ENCODE measurements around the gene TMEM63A.

DNA sequence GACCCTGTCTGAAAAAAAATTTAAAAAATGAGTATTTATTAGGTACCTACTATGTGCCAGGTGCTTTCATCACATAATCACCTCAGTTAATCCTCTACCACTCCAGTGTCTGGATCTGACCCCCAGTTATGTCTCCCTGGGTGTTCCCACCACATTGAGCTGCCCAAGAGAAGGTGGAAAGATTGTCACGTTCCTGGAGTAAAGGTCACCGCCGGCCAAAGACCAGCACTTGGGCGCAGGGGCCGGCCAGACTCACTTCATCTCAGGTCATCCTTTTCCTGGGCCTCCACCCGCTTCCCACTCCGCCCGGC is 41.2 kb upstream of the TMEM63A start:
- TF ChIP-seq, protein P1, sequence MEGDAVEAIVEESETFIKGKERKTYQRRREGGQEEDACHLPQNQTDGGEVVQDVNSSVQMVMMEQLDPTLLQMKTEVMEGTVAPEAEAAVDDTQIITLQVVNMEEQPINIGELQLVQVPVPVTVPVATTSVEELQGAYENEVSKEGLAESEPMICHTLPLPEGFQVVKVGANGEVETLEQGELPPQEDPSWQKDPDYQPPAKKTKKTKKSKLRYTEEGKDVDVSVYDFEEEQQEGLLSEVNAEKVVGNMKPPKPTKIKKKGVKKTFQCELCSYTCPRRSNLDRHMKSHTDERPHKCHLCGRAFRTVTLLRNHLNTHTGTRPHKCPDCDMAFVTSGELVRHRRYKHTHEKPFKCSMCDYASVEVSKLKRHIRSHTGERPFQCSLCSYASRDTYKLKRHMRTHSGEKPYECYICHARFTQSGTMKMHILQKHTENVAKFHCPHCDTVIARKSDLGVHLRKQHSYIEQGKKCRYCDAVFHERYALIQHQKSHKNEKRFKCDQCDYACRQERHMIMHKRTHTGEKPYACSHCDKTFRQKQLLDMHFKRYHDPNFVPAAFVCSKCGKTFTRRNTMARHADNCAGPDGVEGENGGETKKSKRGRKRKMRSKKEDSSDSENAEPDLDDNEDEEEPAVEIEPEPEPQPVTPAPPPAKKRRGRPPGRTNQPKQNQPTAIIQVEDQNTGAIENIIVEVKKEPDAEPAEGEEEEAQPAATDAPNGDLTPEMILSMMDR (IDR thresholded peaks at IDR 0.05), result no peak
- no peak for TF ChIP-seq POLR2AphosphoS5 (IDR thresholded peaks at IDR 0.05; ENCODE audit: low read depth, low read length)
- TF ChIP-seq, protein P2, sequence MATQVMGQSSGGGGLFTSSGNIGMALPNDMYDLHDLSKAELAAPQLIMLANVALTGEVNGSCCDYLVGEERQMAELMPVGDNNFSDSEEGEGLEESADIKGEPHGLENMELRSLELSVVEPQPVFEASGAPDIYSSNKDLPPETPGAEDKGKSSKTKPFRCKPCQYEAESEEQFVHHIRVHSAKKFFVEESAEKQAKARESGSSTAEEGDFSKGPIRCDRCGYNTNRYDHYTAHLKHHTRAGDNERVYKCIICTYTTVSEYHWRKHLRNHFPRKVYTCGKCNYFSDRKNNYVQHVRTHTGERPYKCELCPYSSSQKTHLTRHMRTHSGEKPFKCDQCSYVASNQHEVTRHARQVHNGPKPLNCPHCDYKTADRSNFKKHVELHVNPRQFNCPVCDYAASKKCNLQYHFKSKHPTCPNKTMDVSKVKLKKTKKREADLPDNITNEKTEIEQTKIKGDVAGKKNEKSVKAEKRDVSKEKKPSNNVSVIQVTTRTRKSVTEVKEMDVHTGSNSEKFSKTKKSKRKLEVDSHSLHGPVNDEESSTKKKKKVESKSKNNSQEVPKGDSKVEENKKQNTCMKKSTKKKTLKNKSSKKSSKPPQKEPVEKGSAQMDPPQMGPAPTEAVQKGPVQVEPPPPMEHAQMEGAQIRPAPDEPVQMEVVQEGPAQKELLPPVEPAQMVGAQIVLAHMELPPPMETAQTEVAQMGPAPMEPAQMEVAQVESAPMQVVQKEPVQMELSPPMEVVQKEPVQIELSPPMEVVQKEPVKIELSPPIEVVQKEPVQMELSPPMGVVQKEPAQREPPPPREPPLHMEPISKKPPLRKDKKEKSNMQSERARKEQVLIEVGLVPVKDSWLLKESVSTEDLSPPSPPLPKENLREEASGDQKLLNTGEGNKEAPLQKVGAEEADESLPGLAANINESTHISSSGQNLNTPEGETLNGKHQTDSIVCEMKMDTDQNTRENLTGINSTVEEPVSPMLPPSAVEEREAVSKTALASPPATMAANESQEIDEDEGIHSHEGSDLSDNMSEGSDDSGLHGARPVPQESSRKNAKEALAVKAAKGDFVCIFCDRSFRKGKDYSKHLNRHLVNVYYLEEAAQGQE (IDR thresholded peaks at IDR 0.05; ENCODE audit: insufficient read depth in 1 of 2, low read depth in 2 of 2, low read length in 1 of 2), result no peak

Measured in Panc1 (cell line).